ENCODE results near the gene C1orf167.

Gene C1orf167

GRCh38 chr1:11765661-11766428 is 3.9 kb downstream of the C1orf167 start:
- no peak for DNase-seq (ENCODE audit: low spot score)

DNA sequence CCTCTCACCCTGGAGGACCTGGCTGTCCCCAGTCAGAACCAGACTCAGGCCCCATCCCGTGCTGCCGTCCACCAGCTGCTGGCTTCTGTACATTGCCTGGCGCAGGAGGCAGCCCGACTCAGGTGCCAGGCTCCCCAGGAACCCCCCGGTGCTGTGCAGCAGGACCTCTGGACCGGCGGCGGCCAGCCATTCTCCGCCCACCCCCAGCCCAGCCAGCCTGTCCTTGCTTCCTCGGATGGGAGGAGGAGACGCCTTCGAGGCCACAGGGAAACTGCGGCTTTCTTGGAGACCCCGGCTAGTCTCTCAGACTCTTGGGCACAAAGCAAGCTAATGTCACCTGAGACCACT is 4.4 kb downstream of the C1orf167 start:
- no peak for DNase-seq (ENCODE audit: low spot score)

- no peak for DNase-seq (ENCODE audit: low spot score)
Observed at GRCh38 chr1:11767922-11768704, 6.1 kb downstream of the C1orf167 start.

DNA sequence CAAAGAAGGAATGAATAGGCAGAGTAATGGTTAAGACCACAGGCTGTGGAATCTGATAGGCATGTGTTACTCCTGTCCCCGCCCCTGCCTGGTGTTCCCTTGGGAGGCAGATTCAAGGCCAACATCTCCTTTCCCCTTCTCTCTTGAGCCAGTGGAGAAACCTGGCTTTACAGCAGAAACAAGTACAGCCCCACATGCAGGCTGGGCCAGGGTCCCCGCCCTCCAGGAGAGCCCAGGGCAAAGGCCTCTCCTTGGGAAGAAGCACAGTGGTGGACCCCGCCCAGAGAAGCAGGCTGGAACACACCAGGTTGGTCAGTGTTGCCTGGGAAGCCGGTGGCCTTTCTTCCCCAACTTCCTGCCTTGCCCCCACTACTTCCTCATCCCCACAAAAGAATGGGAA is 6.8 kb downstream of the C1orf167 start:
- no peak for DNase-seq (ENCODE audit: low spot score)

- DNase-seq (ENCODE audit: low spot score) = no peak
Observed at GRCh38 chr1:11769274-11769673, 7.3 kb downstream of the C1orf167 start.

DNA sequence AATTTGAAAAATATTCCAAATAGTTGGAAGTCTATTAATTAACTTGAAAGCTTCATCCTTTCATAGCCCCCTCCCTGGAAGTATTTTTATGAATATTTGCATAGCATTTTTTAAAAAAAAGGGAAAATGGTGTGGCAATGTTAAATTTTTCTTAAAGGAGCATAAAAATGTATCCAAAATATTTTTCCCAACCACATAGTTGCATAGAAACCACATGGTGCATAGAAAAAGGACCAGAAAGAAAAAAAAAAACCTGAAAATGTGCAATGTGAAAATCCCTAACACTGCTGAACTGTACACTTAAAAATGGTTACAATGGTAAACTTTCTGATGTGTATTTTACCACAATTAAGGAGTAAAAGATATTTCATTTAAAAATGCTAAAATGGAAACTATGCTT is 8.0 kb downstream of the C1orf167 start:
- no peak for DNase-seq (ENCODE audit: low spot score)

DNA sequence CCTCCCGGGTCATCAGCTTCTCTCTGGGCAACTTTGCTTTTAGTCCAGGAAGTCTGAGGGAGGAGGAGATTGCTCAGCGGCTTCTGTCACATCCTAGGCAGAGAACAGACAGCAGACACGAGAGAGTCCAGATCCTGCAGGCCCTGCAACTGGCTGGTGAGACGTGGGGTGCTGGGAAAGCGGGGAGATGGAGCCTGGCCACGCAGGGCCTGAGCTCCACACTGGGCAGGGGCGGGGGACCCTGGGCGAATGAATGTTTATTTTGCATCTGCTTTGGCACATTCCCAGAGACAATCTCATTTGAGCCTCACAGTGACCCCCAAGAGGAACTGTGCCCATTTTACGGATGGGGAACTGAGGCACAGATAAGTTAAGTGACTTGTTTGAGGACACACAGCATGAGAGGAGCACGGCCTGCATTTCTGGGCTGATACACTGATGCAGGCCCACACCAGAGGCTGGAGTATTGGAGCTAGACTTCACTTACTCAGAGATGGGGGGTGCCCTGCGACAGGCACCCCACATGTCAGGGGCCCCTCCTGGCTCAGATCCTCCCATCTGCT is 9.6 kb downstream of the C1orf167 start:
- no peak for DNase-seq (ENCODE audit: low spot score)

GRCh38 chr1:11772458-11772857 is 10.5 kb downstream of the C1orf167 start:
- DNase-seq (ENCODE audit: low spot score) = no peak

- no peak for DNase-seq (ENCODE audit: low spot score)
Observed at GRCh38 chr1:11774753-11775152, 12.8 kb downstream of the C1orf167 start.

DNA sequence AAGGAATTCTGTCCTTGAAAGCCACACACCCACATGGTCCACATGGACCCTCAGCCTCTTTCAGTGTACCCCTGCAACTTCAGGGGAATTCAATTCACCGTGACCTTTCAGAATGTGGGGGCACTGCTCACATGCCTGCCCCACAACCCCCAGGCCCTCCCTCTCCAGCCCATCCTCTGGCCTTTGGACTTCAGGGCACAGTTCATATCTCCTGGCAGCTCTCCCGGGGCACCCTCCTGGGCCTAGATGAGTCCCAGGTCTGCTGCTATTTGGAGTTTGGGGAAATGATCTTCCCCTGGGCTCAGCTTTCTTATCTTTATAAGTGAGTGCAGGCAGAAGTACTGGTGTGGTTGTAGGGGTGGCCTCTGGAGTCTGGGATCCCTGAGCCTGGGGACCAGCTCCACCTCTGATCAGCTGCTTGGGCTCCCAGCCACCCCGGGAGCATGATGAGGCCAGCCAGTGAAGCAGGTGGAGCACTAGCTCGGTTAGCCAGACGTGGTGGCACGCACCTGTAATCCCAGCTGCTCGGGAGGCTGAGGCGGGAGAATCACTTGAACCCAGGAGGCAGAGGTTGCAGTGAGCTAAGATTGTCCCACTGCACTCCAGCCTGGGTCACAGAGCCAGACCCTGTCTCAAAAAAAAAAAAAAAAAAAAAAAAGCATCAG is 15.8 kb downstream of the C1orf167 start:
- DNase-seq (ENCODE audit: low spot score) = no peak

GRCh38 chr1:11778336-11778735 is 16.3 kb downstream of the C1orf167 start:
- DNase-seq (ENCODE audit: low spot score) = no peak

GRCh38 chr1:11778844-11779623 is 17.0 kb downstream of the C1orf167 start:
- no peak for DNase-seq (ENCODE audit: low spot score)

DNA sequence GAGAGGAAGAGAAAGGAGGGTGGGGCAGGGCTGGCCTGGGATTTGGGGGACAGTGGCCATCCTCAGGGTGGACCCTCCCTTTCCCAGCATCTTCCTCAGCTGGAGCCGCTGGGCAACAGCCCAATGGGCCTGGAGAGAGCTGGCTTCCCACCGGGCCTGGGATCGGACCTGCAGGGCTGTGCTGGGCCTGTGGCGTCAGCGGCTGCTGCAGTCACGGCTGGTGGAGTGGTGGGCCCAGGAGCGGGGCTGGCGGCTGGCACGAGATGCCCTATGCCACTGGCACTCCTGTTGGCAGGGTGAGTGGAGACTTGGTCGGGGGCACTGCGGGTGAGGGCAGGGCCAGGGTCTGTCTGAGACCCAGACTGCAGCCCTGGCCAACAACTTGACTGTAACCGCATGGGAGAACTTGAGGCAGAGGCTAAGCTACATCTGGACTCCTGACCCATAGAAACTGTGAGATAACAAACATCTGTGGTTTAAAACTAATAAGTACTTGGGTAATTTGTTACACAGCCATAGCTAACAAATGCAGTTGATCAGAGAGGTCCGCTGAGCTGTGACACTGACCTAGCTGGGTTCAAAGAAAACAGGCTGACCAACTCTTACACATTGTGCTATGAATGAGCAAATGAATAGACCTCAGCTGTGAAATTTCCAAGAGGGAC is 17.9 kb downstream of the C1orf167 start:
- DNase-seq (ENCODE audit: low spot score) = no peak

GRCh38 chr1:11780380-11781147 is 18.6 kb downstream of the C1orf167 start:
- no peak for DNase-seq (ENCODE audit: low spot score)

GRCh38 chr1:11781297-11781696 is 19.3 kb downstream of the C1orf167 start:
- DNase-seq (ENCODE audit: low spot score) = no peak

DNA sequence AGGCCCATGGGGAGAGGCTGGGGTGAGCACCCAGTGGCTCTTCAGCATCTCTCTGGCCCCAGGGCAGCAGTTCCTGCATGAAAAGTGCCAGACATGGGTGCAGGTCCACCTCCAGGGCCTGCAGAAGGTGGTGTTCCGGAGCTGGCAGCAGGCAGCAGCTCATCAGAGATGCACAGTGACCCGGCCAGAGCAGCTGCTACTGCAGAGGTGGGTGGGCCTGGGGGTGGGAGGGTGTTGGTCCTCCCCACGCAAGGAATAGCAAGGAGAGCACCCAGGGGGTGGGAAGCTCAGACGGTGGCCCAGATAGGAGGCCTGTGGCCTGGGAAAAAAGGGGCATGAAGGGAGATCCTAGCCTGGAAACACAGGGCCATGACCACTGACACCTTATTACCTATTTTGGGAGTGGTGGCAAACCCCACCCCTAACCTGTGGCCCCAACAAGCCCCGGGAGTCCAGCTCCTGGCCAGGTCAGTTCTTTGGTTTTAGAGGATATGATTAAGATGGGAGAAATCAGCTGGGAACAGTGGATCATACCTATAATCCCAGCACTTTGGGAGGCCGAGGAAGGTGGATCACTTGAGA is 20.2 kb downstream of the C1orf167 start:
- no peak for DNase-seq (ENCODE audit: low spot score)

GRCh38 chr1:11783556-11783955 is 21.6 kb downstream of the C1orf167 start:
- DNase-seq (ENCODE audit: low spot score) = no peak

DNA sequence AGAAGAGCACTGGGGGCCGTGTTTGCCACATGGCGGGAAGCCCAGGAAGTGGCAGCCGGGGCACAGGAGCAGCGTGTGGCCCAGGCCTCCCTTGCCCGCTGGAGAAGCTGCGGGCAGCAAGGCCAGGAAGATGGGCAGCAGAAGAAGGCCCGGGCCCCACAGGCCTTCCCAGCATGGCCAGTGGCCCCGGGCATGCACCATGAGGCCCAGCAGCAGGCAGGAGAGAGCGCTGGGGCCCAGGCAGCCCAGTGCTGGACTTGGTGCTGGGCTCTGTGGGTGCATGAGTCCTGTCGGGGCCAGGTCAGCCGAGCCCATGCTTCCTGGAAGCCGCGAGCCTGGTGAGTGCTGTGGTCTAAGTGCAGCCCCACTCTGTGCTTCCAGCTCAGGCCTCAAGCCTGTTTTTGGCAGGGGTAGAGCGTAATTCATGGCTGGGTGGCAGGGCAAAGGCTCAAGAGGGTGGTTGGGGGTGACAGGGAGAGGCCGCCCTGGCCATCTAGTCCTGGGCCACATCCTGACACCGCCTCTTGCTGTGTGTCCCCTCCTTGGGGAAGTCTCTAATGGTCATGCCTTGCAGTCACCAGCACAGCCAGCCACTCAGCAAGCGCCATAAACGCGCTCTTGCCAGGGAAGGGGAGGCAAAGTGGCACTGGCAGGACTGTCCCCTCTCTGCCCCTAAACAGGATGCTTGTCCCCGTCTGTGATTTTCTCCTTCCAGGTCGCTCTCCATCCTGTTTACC is 22.4 kb downstream of the C1orf167 start:
- DNase-seq (ENCODE audit: low spot score) = no peak

GRCh38 chr1:11784993-11785769 is 23.2 kb downstream of the C1orf167 start:
- no peak for DNase-seq (ENCODE audit: low spot score)

Data from RKO (cell line).